Left hindlimb (tissue), 1 donor: Measurements from ENCODE around the gene DLGAP5.

Experiments
- DNase-seq: peaks from one replicate; pipeline ENCODE4 v3.0.0-alpha.2; 2018

Gene DLGAP5

GRCh38 chr14:55111122-55111708 lies 80.2 kb downstream of the DLGAP5 start:
- no peak for DNase-seq

- no peak for DNase-seq
These were observed 81.5 kb downstream of the DLGAP5 start for GRCh38 chr14:55109836-55110235.

GRCh38 chr14:55107766-55108554 lies 83.4 kb downstream of the DLGAP5 start:
- DNase-seq = peak; percentile 75

- DNase-seq = no peak
These were observed 85.4 kb downstream of the DLGAP5 start for GRCh38 chr14:55105991-55106390.

- no peak for DNase-seq
These were observed 87.1 kb downstream of the DLGAP5 start for GRCh38 chr14:55103971-55104954.

GRCh38 chr14:55103005-55103640 lies 88.3 kb downstream of the DLGAP5 start:
- DNase-seq = peak; percentile 74

GRCh38 chr14:55102141-55102621 lies 89.2 kb downstream of the DLGAP5 start:
- DNase-seq = peak; percentile 80

GRCh38 chr14:55101698-55102097 lies 89.7 kb downstream of the DLGAP5 start:
- no peak for DNase-seq

- DNase-seq = no peak
These were observed 91.6 kb downstream of the DLGAP5 start for GRCh38 chr14:55099756-55100155.

GRCh38 chr14:55098561-55098898 lies 92.9 kb downstream of the DLGAP5 start:
- DNase-seq = no peak
